ENCODE measurements around the gene LEPR. TPM values are rescaled to one million over a fixed set of nuclear protein-coding genes. Genes with fewer than 3 reads are reported as not detected.
"Not testable (repeated sequence)": the region's sequence is repeated elsewhere in the genome, so short reads cannot be mapped to it uniquely, and the experiment has no call there.

Gene LEPR
- total RNA-seq = 4.3 TPM
- long read RNA-seq, full-length matches to known transcripts = 2 of 13 reads
- long read RNA-seq, partial matches to known transcripts = 0 of 13 reads
- long read RNA-seq, other reads (novel, unspliced or antisense) = 11 of 13 reads

GRCh38 chr1:65420590-65421350, at the start of gene LEPR, which contains the start of gene LEPROT:
LEPR (plus strand) TSS chr1:65420668; CDS start chr1:65565566, 144,898 bp downstream.
LEPROT (plus strand) TSS chr1:65420668; CDS start chr1:65420725, 57 bp downstream.
- DNase-seq (no peak), ATAC-seq (ENCODE audit: poor library complexity) (no peak)
- intact Hi-C loops (cut with DNase I) = loop anchor here (10.0 kb wide), 1 partner anchor 356 kb away; no protein-coding TSS in a partner anchor

DNA sequence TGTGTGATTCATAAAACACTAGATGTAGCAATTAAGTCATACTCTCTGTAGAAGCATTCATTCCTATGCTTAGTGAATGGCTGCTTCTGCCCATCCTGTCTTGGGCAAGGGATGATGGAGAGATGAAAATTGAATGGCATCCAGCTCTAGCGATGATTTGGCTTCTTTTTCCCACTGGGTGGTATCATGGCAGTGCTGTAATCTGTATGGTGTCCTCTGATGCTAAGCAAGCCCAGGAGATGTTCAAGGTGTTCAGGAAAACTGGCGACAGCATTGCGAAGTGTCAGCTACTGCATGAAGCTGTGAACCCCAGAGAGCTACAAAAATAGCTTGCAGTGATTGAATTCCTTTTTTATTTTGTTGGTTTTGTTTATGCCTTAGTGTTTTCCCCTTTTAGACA, 48.9 kb upstream of the LEPR start:
- ATAC-seq (ENCODE audit: poor library complexity) = no peak
- no peak for DNase-seq
- intact Hi-C loops (cut with DNase I) = no loop called here

GRCh38 chr1:65372557-65372956, 47.9 kb upstream of the LEPR start:
- intact Hi-C loops (cut with DNase I) = no loop called here
- ATAC-seq (ENCODE audit: poor library complexity) (no peak), DNase-seq (no peak)

DNA sequence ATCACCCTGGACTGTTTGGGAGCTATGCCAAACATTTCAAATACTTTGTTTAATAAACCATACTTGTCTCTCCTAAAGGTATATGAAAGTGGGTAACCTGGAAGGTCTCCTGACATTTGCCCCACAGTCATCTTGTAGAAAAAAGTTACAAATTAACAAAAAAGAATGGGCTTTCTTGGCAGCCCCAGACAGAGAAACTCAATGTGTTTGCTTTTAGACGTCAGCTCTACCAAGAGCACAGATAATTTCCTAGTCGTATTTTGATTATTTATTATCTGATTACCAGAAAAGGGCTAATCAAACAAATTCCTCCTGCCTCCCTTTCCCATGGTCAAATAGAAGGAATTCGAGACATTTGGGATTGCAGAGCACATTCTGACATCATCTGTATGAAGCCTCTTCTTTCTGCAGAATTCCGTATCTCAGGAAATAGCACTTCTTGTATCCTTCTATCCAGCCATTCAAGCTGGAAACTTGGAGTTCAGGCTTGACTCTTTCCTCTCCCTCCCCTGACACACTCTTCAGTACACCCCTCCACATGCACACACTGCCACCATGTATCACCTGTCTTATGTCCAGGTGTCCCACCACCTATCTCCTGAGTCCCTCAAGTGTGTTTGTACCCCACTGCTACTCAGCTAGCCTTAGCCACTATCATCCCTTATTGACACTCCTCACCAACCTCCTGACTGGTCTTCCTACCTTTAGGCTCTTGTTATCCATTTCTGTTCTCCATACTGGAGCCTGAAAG, 42.8 kb upstream of the LEPR start:
- no peak for ATAC-seq (ENCODE audit: poor library complexity)
- intact Hi-C loops (cut with DNase I) = no loop called here
- no peak for DNase-seq

DNA sequence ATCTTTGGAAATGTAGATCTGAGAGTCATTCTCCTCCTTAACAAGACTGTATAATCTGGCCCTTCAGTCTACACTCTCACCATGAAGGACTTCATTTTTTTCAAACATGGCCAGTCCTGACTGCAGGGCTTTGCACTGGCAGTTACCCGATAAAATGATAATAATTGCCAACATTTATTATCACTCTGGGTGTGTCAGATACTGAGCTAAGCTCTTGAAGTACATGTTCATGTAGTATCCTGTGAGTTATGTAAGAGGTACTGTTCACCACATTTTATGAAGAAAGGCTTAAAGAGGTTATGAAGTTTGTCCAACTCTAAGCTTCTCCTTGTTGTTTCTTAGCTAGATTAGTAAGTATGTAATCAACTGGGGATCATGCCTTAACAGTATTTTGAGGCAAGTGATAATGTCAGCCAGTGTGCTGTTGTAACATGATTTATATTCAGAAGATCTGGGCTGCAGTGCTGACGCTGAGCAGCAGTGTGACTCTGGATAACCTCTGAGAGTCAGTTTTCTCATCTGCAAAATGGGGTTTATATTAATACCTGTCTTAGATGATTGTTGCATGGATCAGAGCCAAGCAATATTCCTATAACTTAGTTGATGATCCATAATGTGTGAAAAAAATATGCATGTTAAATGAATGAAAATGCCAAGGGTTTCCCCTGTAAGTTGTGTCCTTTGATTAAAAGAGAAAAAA, 42.1 kb upstream of the LEPR start:
- DNase-seq (no peak), ATAC-seq (ENCODE audit: poor library complexity) (no peak)
- intact Hi-C loops (cut with DNase I) = no loop called here

DNA sequence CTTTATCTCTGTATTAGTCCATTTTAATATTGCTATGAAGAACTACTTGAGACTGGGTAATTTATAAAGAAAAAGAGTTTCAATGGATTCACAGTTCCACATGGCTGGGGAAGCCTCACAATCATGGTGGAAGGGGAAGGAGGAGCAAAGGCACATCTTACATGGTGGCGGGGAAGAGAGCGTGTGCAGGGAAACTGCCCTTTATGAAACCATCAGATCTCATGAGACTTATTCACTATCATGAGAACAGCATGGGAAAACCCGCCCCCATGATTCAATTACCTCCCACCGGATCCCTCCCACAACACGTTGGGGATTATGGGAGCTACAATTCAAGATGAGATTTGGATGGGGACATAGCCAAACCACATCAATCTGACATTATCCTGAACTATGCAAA, 36.0 kb upstream of the LEPR start:
- intact Hi-C loops (cut with DNase I); DNase-seq; ATAC-seq (ENCODE audit: poor library complexity): not testable (repeated sequence)

DNA sequence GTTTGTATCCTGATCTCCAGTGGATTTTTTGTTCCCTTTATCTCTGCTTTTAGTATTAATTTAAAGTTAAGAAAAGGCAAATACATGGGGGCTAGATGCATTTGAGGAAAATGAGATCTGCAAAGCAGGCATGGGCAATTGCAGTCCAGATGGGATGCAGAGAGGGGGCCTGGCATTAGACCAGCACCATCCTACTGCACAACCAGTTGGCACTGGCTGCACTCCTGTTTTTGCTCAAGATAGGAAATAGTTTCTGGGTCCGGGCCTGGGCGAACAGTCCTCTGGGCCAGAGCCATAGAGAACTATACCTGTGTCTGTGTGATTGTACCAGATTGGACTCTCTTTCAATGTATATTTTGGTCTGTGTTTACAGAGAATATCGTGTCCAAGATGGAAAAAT, 34.0 kb upstream of the LEPR start:
- DNase-seq = no peak
- intact Hi-C loops (cut with DNase I) = loop anchor here (5.0 kb wide), 1 partner anchor 216 kb away; no protein-coding TSS in a partner anchor
- no peak for ATAC-seq (ENCODE audit: poor library complexity)

- intact Hi-C loops (cut with DNase I) = loop anchor here (5.0 kb wide), 1 partner anchor 214 kb away; no protein-coding TSS in a partner anchor
- ATAC-seq (ENCODE audit: poor library complexity) = no peak
- no peak for DNase-seq
Observed at GRCh38 chr1:65387821-65388220, 32.6 kb upstream of the LEPR start.

DNA sequence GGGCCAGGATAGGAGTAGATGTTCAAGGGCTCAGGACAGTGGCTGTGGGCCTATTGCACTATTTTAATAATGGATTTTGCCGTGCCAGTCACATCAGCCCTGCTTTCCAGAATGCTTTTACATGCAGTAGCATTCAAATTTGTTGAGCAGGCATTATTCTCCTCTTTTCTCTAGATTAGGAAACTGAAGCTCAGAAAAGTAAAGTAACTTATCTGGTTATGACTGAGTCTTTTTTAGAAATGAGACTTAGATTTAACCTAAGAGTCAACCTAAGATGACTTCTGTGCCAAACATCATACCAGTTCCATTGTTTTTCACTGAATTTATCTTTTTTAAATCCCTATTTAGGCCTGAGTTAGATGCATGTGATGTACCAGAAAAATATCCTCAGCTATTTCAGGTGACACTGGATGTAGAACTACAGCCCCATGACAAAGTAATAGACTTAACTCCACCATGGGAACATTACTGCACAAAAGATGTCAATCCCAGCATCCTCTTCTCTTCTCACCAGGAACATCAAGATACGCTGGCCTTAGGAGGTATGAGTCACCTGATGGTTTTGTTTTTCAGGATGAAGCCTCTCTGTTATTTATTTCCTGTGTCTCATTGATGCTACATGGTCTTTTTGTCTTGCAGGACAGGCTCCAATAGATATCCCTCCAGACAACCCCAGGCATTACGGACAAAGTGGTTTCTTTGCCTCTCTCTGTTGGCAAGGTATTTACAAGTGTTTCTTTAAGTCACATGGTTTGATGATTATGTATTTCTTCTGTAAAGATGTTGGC, 31.4 kb upstream of the LEPR start:
- DNase-seq (no peak), ATAC-seq (ENCODE audit: poor library complexity) (no peak)
- intact Hi-C loops (cut with DNase I) = loop anchor here (5.0 kb wide), 1 partner anchor 213 kb away; no protein-coding TSS in a partner anchor

DNA sequence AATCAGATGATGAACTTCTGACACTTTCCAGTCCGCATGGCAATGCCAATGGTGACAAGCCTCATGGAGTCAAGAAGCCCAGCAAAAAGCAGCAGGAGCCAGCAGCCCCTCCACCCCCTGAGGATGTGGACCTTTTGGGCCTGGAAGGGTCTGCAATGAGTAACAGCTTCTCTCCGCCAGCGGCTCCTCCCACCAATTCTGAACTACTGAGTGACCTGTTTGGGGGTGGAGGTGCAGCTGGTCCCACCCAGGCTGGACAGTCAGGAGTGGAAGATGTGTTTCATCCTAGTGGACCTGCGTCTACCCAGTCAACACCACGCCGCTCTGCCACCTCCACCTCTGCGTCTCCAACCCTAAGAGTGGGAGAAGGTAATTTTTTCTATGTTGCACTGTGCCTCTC, 28.0 kb upstream of the LEPR start:
- DNase-seq (no peak), ATAC-seq (ENCODE audit: poor library complexity) (no peak)
- intact Hi-C loops (cut with DNase I) = no loop called here

- intact Hi-C loops (cut with DNase I) = no loop called here
- no peak for DNase-seq
- ATAC-seq (ENCODE audit: poor library complexity) = no peak
Observed at GRCh38 chr1:65393347-65393746, 27.1 kb upstream of the LEPR start.

DNA sequence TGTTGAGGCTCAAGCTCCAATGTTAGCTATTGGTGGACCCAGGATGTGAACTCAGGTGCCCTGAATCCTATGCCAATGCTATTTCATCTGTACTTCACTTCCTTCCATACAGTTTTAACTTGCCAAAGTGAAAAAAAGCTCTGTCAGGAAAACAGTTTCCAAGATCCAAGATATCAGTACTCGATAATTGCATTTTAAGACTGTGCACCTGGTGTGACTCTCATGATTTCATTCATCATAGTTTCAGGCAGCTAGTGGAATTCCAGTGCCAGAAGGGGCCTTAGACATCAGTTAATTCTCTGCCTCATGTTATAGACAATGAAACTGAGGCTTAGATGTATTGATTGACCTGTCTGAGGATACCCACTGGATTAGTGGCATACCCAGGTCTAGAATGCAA, 26.5 kb upstream of the LEPR start:
- DNase-seq = no peak
- intact Hi-C loops (cut with DNase I) = no loop called here
- ATAC-seq (ENCODE audit: poor library complexity) = no peak

GRCh38 chr1:65395887-65396612, 24.4 kb upstream of the LEPR start:
- intact Hi-C loops (cut with DNase I) = no loop called here
- no peak for DNase-seq

DNA sequence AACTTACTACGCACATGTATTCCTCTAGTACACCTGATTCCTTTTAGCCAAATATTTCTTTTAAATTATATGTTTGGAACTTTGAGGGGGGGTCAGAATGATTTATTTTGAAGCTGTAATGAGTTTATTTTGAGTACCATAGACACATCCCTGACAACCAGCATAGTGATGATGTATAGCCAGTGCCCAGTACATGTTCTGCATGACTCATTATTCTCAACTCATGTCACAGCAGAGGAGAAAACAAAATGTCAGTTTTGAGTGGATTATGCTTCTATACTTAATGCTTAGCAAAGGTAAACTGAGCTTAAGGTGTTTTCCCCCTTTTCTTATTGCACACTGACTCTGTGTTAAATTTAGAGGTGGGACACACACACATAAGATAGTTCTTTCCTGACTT, 22.4 kb upstream of the LEPR start:
- no peak for DNase-seq
- no peak for ATAC-seq (ENCODE audit: poor library complexity)
- intact Hi-C loops (cut with DNase I) = no loop called here

More at GRCh38 chr1:65395887-65396612, 24.4 kb upstream of the LEPR start:
- no peak for ATAC-seq (ENCODE audit: poor library complexity)

- DNase-seq (no peak), ATAC-seq (ENCODE audit: poor library complexity) (no peak)
- intact Hi-C loops (cut with DNase I) = no loop called here
Observed at GRCh38 chr1:65399003-65399402, 21.5 kb upstream of the LEPR start.

DNA sequence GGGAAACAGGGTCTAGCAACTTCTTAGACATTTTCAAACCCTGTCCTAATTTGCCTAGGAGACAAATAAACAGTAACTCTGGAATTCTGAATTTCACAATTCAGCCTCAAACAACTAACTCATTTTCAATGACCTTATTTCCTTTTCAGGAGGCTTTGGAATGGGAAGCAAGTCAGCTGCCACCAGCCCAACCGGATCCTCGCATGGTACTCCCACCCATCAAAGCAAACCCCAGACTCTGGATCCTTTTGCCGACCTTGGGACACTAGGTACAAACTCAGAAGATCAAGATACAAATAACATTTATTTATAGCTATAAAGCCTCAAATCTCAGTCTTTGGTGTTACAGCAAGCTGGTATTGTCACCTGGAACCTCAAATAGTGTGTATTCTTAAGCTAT, 18.9 kb upstream of the LEPR start:
- intact Hi-C loops (cut with DNase I) = no loop called here
- ATAC-seq (ENCODE audit: poor library complexity) (no peak), DNase-seq (no peak)

GRCh38 chr1:65404941-65405340, 15.5 kb upstream of the LEPR start:
- DNase-seq (no peak), ATAC-seq (ENCODE audit: poor library complexity) (no peak)
- intact Hi-C loops (cut with DNase I) = no loop called here

DNA sequence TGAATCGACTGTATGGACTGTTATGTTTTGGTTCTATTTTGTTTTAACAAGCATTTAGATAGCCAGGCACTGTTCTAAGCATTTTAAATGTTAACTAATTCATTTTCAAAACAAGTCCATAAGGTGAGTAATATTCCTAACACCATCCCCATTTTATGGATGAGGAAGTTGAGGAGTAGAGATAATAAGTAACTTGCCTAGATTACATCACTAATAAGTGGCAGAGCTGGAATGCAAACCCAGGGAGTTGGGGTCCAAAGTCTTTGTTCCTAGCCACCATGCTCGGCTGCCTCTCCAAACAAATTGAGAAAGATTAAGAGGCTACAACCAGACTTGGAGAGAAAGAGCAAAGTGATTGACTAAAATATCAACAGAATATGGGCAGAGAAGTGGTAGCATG, 12.6 kb upstream of the LEPR start:
- ATAC-seq (ENCODE audit: poor library complexity) (no peak), DNase-seq (no peak)
- intact Hi-C loops (cut with DNase I) = no loop called here
